Thymus (tissue), 11 donors: Measurements from ENCODE around the gene CEP192. TPM values are rescaled to one million over a fixed set of nuclear protein-coding genes. Genes with fewer than 3 reads are reported as not detected.
"Not testable (repeated sequence)": the region's sequence is repeated elsewhere in the genome, so short reads cannot be mapped to it uniquely, and the experiment has no call there.

Experiments
- DNase-seq, 9 donors: peaks; one replicate each; pipeline ENCODE4 v3.0.0-alpha.2; 2013; ENCODE audit warnings: low spot score in 9 of 9, low read depth in 6 of 9, missing footprints in 1 of 9
- H3K27ac ChIP-seq, 2 donors: one replicate each; pipeline ENCODE4 v1.5.1; 2013; ENCODE audit warnings: control low read depth in 1 of 2, low read depth in 1 of 2, low read length in 1 of 2, mild to moderate bottlenecking in 1 of 2, moderate library complexity in 1 of 2
- H3K27me3 ChIP-seq, 2 donors: one replicate each; pipeline ENCODE4 v1.5.1; 2013; ENCODE audit warnings: low read length in 1 of 2; ENCODE audit not compliant: control insufficient read depth in 2 of 2, insufficient read depth in 1 of 2
- H3K36me3 ChIP-seq, 2 donors: one replicate each; pipeline ENCODE4 v1.5.1; 2013; ENCODE audit warnings: low read length in 1 of 2, mild to moderate bottlenecking in 1 of 2, moderate library complexity in 1 of 2; ENCODE audit not compliant: control insufficient read depth in 2 of 2, insufficient read depth in 2 of 2
- H3K4me1 ChIP-seq, 2 donors: one replicate each; pipeline ENCODE4 v1.5.1; 2013; ENCODE audit warnings: low read length in 2 of 2; ENCODE audit not compliant: control insufficient read depth in 2 of 2, insufficient read depth in 2 of 2
- H3K4me3 ChIP-seq, 2 donors: one replicate each; pipeline ENCODE4 v1.5.1; 2013; ENCODE audit warnings: low read length in 2 of 2, control low read depth in 1 of 2, mild to moderate bottlenecking in 1 of 2
- H3K9me3 ChIP-seq, 2 donors: one replicate each; pipeline ENCODE4 v1.5.1; 2013; ENCODE audit warnings: low read length in 1 of 2, mild to moderate bottlenecking in 1 of 2; ENCODE audit not compliant: control insufficient read depth in 2 of 2, insufficient read depth in 1 of 2
- WGBS: extraction: QIAGEN DNeasy Blood & Tissue Kit; methylation state at CpG from one replicate; pipeline ENCODE4 v1.1.7; 2013; 5-methylcytosine and 5-hydroxymethylcytosine counted together
- polyA plus RNA-seq: library from polyadenylated mRNA; stranded (reverse); fragments of 200-250 nt; gene quantifications from one replicate; pipeline ENCODE4 v1.2.3, GENCODE V29; 2013
- total RNA-seq: library from RNA; stranded (reverse); fragments of 120-200 nt; gene quantifications from one replicate; pipeline ENCODE4 v1.2.4, GENCODE V29; 2013
- donor health status: healthy.

Gene CEP192
- total and polyA plus RNA-seq, 2 donors, result 38.9 to 43.5 TPM

DNA sequence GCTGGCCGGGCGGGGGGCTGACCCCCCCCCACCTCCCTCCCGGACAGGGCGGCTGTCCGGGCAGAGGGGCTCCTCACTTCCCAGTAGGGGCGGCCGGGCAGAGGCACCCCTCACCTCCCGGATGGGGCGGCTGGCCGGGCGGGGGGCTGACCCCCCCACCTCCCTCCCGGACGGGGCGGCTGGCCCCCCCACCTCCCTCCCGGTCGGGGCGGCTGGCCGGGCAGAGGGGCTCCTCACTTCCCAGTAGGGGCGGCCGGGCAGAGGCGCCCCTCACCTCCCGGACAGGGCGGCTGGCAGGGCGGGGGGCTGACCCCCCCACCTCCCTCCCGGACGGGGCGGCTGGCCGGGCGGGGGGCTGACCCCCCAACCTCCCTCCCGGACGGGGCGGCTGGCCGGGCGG lies 11.1 kb upstream of the CEP192 start:
- H3K9me3 ChIP-seq, H3K4me3 ChIP-seq, H3K4me1 ChIP-seq, H3K27ac ChIP-seq, H3K27me3 ChIP-seq, DNase-seq: not testable (repeated sequence)
- peaks cover 33 to 42% of the 10 kb centered on the region in 2 donors for H3K36me3 ChIP-seq
- WGBS, result 96% methylated on average over 29 of the region's 34 CpGs

DNA sequence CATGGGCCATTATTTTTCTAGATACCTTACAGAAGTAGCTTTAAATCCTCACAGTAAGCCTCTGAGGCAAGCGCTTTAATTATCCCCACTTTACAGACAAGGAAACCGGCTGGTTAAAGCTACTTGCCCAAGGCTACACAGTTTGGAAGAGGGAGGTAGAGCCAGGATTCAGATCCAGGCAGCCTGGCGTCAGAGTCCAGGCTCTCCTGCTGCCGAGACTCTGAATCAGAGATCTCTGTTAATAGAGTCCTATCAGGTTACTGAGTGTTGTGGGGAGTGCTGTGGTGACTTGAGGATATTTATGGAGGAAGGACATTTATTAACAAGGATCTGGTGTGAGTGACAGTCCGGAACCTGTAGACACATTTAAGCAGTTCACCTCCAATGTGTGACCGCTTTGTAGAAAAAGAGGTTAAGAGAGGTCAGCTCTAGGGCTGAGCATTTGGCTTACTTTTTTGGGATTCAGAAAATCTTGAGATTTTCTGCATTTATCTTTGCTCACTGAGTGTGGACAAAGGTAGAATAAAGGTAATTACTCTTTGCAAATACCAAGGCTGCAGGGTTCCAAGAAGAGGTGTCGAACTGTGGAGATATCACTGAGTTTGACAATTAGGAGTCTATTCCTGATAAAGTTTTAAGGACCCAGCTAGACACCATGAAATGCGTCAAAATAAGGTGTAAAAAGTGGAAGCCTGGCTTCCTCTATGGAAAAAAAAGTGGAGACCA lies 1.6 kb upstream of the CEP192 start:
- Histone ChIP-seq H3K27ac (no peak overlapping the region), H3K4me3 (no peak overlapping the region), H3K9me3 (no peaks in the 10 kb centered on the region), H3K36me3 (peaks cover 0 to 3% of the 10 kb centered on the region in 2 donors), H3K27me3 (no peaks in the 10 kb centered on the region), H3K4me1 (peaks cover 16 to 18% of the 10 kb centered on the region in 2 donors)
- no peak for DNase-seq
- 98% methylated on average over 8 of the region's 8 CpGs for WGBS

DNA sequence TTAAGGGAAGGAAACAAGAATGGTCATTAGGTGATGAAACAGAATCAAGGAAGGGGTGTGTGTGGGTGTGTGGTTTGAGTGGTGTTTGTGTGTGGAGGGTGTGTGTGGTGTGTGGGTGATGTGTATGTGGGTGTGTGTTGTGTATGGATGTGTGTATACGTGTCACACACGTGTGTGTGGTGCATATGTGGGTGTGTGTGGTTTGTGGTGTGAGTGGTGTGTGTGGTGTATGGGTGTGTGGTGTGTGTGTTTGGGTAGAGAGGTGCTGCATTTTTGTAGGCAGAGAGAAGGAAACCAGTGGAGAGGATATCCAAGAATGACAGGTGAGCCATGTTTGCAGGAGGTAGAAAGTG lies 1.1 kb upstream of the CEP192 start:
- H3K36me3 ChIP-seq, result peaks cover 0 to 2% of the 10 kb centered on the region in 2 donors
- DNase-seq, result peak in 2 of 9 donors; percentile 4 to 9
- WGBS, result 55% methylated on average over 2 of the region's 2 CpGs
- H3K27me3 ChIP-seq, result no peaks in the 10 kb centered on the region
- peaks cover 16 to 18% of the 10 kb centered on the region in 2 donors for H3K4me1 ChIP-seq
- peak overlapping the region in 1 of 2 donors; percentile 76 for H3K27ac ChIP-seq
- no peaks in the 10 kb centered on the region for H3K9me3 ChIP-seq
- H3K4me3 ChIP-seq, result peak overlapping the region in 1 of 2 donors; percentile 86

DNA sequence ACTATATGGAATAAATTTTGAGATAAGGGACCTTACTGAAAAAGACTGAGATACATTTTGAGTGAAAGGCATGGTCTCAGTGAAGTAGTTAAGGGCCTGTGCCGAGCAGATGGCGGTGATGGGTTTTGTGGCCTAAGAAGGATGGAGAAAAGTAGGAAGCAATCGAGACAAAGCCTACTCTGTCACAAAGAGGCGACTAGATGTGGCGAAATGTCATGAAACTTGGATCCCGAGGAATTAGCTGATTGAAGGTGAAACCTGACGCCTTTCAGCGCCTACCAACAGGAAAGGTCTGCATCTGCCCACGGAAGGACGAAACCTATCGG lies 558 bp upstream of the CEP192 start:
- DNase-seq, result no peak
- Histone ChIP-seq H3K27ac (peak overlapping the region; percentile 76 to 81), H3K4me3 (peak overlapping the region; percentile 65 to 86), H3K27me3 (no peaks in the 10 kb centered on the region), H3K4me1 (peaks cover 16 to 18% of the 10 kb centered on the region in 2 donors), H3K9me3 (no peaks in the 10 kb centered on the region), H3K36me3 (no peaks in the 10 kb centered on the region)
- WGBS, result 5% methylated on average over 11 of the region's 11 CpGs

DNA sequence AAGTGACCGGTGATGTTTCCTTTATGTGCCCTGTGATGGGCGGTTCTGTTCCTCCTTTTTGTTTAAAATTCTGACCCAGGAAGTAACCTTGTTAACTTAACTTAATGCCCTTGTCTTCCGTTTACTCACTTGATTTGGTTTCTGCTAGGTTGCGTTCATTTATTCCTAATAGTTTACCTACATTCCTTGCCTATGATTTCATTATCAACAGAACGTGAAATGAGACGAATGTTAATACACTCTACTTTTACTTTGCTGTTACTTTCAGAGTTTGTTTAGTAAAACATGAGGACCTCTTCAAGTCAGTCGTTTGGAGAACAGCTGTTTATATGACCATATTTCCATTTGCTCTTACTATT lies 638 bp downstream of the CEP192 start:
- Histone ChIP-seq H3K9me3 (no peaks in the 10 kb centered on the region), H3K36me3 (peaks cover 3 to 4% of the 10 kb centered on the region in 2 donors), H3K4me1 (peaks cover 16 to 18% of the 10 kb centered on the region in 2 donors), H3K27ac (peak overlapping the region in 1 of 2 donors; percentile 66), H3K27me3 (no peaks in the 10 kb centered on the region), H3K4me3 (peak overlapping the region; percentile 65 to 86)
- under 1% methylated on average over 7 of the region's 7 CpGs for WGBS
- peak in 2 of 9 donors; percentile 4 to 13 for DNase-seq

DNA sequence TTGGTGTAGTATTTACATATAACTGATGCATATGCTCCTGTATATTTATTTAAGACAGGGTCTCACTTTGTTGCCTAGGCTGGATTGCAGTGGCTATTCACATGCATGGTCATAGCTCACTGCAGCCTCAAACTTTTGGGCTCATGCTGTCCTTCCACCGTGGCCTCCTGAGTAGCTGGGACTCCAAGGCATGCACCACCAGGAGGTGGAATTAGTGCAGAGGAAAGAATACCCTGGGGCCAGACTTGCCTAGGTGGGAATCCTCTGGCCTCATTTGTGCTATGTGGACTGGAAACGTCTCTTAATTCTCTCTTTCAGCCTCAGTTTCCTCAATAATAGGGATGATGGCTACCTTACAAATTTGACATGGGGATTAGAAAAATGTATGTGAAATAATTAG lies 2.3 kb downstream of the CEP192 start:
- DNase-seq, result no peak
- 97% methylated on average over 2 of the region's 2 CpGs for WGBS
- Histone ChIP-seq H3K36me3 (peaks cover 4% of the 10 kb centered on the region in 2 donors), H3K27me3 (no peaks in the 10 kb centered on the region), H3K27ac (no peak overlapping the region), H3K4me3 (no peak overlapping the region), H3K4me1 (peaks cover 16 to 18% of the 10 kb centered on the region in 2 donors), H3K9me3 (no peaks in the 10 kb centered on the region)

DNA sequence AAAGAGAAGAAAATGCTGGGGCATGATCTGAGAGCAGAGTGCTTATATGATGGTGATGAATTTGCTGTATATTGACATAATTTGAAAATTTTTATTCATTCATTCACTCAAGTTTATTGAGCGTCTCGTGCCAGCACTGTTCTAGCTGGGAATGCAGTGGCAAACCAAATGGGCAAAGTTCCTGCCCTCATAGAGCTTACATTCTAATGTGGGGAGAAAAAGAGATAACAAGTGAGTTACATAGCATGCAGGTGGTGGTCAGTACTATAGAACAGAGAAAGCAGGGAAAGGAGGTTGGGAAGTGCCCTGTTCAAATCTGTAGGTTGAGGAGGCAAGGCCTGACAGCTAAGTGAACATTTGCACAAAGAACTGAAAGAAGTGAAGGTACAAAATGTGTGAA lies 4.3 kb downstream of the CEP192 start:
- H3K27me3 ChIP-seq, result no peaks in the 10 kb centered on the region
- H3K4me3 ChIP-seq, result no peak overlapping the region
- 98% methylated on average over 2 of the region's 2 CpGs for WGBS
- H3K4me1 ChIP-seq, result peaks cover 10 to 13% of the 10 kb centered on the region in 2 donors
- H3K9me3 ChIP-seq, result no peaks in the 10 kb centered on the region
- H3K36me3 ChIP-seq, result peaks cover 9 to 11% of the 10 kb centered on the region in 2 donors
- DNase-seq, result no peak
- H3K27ac ChIP-seq, result no peak overlapping the region

DNA sequence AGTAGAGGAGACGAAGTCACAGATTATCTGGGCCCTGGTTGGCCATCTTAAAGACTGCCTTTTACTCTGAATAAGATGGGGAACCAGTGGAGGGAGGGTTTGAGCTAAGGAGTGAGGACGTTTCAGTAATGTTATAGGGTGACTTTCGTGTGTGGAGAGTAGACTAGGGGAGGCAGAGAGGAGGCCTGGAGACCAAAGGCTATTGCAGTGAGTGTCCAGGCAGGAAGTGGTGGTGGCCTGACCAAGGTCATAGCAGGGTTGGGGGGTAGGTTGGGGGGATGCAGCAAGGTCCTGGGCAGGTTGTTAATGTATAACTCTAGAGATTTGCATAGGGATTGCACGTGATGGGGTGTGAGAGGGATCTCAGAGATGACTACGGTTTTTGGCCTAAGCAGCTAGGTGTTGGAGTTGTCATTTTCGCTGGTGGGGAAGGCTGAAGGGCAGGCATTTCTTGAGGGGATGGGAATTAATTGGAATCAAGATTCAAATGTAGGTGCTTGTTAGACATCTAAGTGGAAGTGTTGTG lies 4.9 kb downstream of the CEP192 start:
- Histone ChIP-seq H3K4me3 (no peak overlapping the region), H3K9me3 (no peaks in the 10 kb centered on the region), H3K27me3 (no peaks in the 10 kb centered on the region), H3K36me3 (peaks cover 13 to 17% of the 10 kb centered on the region in 2 donors), H3K4me1 (peaks cover 7 to 9% of the 10 kb centered on the region in 2 donors), H3K27ac (no peak overlapping the region)
- DNase-seq, result no peak
- 97% methylated on average over 6 of the region's 6 CpGs for WGBS

DNA sequence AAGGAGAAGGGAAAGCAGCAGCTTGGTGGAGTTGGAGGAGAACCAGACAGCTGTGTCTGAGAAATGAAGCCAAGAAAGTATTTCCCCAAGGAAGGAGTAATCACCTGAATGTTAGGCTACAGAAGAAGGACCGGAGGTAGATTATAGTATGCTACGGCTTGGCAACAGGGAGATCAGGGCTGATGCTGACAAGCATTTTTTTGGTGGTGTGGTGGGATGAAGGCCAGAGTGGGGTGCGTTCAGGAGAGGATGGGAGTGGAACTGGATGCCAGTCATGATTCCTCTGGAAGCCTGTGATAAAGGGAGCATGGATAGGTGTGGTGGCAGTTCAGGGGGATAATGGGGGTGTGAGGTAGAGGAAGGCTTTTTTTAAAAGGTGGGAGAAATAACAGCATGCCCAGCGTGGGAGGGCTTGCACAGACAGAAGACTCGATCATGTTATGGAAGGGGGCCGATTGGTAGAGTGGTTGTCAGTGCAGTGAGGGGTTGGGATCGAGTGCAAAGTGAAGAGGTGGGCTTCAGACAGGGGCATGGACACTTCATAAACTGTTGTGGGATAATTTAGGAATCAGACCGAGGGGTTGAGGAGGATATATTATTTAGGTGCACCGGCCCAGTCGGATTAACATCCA lies 5.6 kb downstream of the CEP192 start:
- no peak for DNase-seq
- 97% methylated on average over 10 of the region's 10 CpGs for WGBS
- Histone ChIP-seq H3K4me1 (peaks cover 7 to 9% of the 10 kb centered on the region in 2 donors), H3K9me3 (no peaks in the 10 kb centered on the region), H3K4me3 (no peak overlapping the region), H3K27ac (no peak overlapping the region), H3K27me3 (no peaks in the 10 kb centered on the region), H3K36me3 (peaks cover 21 to 23% of the 10 kb centered on the region in 2 donors)
